ENCODE results near the gene SPTSSA.
A peak's percentile ranks its signal among the peaks of the same experiment; 100 is the strongest.

SPTSSA gene

DNA sequence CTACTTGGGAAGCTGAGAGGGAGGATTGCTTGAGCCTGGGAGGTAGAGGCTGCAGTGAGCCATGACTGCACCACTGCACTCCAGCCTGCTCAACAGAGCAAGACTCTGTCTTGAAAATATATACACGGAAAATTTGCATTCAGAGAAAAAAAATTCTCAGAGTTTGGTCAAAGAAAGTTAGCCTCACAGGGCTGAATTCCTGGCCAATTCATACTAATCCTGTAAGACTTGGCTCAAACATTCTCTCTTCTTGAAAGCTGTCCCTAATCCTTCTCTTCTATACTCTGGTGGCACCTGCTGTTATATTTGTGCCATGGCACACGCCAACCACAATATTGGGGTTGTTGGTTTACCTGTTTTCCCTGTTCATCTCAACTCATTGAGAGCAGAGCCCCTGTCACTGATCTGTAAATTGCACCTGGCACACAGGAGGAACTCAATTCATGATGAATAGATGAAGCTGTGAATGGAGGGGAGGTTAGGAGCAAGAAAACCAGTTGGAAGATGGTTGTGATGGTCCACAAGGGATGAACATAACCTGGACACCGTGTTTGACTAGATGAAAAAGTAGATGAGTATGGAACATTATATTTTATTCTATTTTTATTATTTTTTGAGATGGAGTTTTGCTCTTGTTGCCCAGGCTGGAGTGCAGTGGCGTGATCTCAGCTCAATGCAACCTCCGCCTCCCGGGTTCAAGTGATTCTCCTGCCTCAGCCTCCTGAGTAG, 36.8 kb upstream of the SPTSSA start:
- TF ChIP-seq, protein P1, sequence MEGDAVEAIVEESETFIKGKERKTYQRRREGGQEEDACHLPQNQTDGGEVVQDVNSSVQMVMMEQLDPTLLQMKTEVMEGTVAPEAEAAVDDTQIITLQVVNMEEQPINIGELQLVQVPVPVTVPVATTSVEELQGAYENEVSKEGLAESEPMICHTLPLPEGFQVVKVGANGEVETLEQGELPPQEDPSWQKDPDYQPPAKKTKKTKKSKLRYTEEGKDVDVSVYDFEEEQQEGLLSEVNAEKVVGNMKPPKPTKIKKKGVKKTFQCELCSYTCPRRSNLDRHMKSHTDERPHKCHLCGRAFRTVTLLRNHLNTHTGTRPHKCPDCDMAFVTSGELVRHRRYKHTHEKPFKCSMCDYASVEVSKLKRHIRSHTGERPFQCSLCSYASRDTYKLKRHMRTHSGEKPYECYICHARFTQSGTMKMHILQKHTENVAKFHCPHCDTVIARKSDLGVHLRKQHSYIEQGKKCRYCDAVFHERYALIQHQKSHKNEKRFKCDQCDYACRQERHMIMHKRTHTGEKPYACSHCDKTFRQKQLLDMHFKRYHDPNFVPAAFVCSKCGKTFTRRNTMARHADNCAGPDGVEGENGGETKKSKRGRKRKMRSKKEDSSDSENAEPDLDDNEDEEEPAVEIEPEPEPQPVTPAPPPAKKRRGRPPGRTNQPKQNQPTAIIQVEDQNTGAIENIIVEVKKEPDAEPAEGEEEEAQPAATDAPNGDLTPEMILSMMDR (IDR thresholded peaks at IDR 0.05; ENCODE audit: low read depth, low read length), result no peak
- no peak overlapping the region for H3K4me3 ChIP-seq (ENCODE audit: low read depth, low read length)

GRCh38 chr14:34496679-34497513, 34.9 kb upstream of the SPTSSA start:
- TF ChIP-seq, protein P1 (IDR thresholded peaks at IDR 0.05; ENCODE audit: low read depth, low read length), result 0 out of 2 replicates have a peak, but pooled peaks have one; percentile 12
- H3K4me3 ChIP-seq (ENCODE audit: low read depth, low read length), result peak overlapping the region; percentile 26

DNA sequence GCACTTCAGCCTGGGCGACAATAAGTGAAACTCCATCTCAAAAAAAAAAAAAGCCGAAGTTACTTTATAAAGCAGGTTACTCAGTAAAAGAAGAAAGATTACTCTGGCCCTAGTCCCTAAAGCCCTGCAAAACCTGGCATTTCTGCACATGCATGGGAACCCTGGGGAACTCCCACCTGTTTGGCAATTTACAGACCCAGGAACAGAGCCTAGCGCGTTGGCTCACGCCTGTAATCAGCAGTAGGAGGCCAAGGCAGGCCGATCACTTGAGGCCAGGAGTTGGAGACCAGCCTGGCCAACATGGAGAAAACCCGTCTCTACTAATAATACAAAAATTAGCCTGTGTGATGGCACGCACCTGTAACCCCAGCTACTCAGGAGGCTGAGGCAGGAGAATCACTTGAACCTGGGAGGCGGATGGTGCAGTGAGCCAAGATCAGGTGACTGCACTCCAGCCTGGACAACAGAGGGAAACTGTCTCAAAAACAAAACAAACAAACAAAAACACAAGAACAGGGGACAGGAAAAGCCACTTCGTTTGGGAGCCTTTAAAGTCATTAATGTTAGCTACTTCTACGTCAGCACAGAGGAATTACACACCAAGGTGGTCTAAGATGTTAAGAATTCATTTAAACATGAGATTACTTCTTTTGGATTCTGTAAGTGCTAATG, 34.1 kb upstream of the SPTSSA start:
- H3K4me3 ChIP-seq (ENCODE audit: low read depth, low read length), result no peak overlapping the region
- TF ChIP-seq, protein P1 (IDR thresholded peaks at IDR 0.05; ENCODE audit: low read depth, low read length), result no peak

DNA sequence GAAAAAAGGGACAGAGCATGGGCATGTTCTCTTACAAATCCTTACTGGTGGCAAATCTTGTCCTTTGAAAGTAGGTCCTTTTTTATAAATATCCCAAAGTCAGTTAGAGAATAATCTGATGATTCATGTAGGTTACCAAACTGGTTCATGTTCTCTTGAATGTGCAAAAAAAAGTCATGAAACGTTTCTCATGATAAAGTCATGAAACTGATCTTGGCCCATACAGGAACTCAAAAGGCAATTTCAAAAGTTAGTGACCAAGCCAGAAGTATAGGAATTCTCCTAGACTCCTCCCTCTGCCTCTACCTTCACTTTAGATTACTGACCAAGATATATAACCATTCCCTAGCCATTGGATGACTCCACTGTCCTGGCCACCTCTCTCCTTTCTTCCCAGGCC, 27.3 kb upstream of the SPTSSA start:
- no peak overlapping the region for H3K4me3 ChIP-seq (ENCODE audit: low read depth, low read length)
- TF ChIP-seq, protein P1 (IDR thresholded peaks at IDR 0.05; ENCODE audit: low read depth, low read length), result no peak

DNA sequence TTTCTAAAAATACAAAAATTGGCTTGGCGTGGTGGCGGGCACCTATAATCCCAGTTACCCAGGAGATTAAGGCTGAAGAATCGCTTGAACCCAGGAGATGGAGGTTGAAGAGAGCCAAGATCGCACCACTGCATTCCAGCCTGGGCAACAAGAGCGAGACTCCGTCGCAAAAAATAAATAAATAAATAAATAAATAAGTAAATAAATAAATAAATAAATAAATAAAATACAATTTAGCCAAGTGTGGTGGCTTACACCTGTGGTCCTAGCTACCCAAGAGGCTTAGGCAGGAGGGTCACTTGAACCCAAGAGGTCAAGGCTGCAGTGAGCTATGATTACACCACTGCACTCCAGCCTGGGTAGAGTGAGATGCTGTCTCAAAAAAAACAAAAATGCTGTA, 26.5 kb upstream of the SPTSSA start:
- no peak overlapping the region for H3K4me3 ChIP-seq (ENCODE audit: low read depth, low read length)
- TF ChIP-seq, protein P1 (IDR thresholded peaks at IDR 0.05; ENCODE audit: low read depth, low read length), result no peak

DNA sequence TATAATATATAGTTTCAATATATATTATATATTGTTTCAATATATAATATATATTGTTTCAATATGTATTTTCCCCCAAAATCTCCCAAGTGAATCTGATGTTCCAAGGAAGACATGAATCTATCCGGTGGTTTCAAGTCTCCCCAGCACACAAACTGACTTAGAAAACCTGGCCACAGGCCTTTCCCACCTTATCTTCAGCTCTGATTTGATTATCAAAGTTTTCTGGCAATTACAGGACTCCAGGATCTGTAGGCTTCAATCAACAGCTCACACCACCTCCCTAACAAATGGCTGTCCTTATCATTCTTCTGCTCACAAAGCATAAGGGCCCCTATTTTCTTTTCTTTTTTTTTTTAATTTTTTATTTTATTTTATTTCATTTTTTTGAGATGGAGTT, 22.7 kb upstream of the SPTSSA start:
- no peak overlapping the region for H3K4me3 ChIP-seq (ENCODE audit: low read depth, low read length)
- TF ChIP-seq, protein P1 (IDR thresholded peaks at IDR 0.05; ENCODE audit: low read depth, low read length), result no peak

Data from WI38 (cell line).